SKM-1 treated with dmso at 0.1 percent for 144 hours (cell line): ENCODE data around the gene PIGM.

Experiments used
- DNase-seq: peaks from one replicate; lab custom pipeline; 2025; ENCODE audit not compliant: unreplicated experiment; lab: John Stamatoyannopoulos, UW

Gene PIGM

GRCh38 chr1:160031365-160032164 lies at the start of gene PIGM:
TSS of gene PIGM (minus strand) at chr1:160031990. CDS start at chr1:160031739, 251 bp downstream.
- peak; percentile 97 for DNase-seq

- no peak for DNase-seq
Measured at GRCh38 chr1:160081261-160081936, 49.6 kb upstream of the PIGM start, which contains the start of gene KCNJ9. TSS of gene KCNJ9 (plus strand) at chr1:160081538. CDS start at chr1:160084031, 2,493 bp downstream.

- no peak for DNase-seq
Measured at GRCh38 chr1:160080381-160081100, 48.8 kb upstream of the PIGM start.

- no peak for DNase-seq
Measured at GRCh38 chr1:160079448-160079847, 47.7 kb upstream of the PIGM start.

GRCh38 chr1:160078512-160079195 lies 46.9 kb upstream of the PIGM start:
- peak; percentile 79 for DNase-seq

- DNase-seq, result no peak
Measured at GRCh38 chr1:160077486-160077885, 45.7 kb upstream of the PIGM start.

- no peak for DNase-seq
Measured at GRCh38 chr1:160076295-160076694, 44.5 kb upstream of the PIGM start.

- no peak for DNase-seq
Measured at GRCh38 chr1:160075836-160076235, 44.0 kb upstream of the PIGM start.

- DNase-seq, result no peak
Measured at GRCh38 chr1:160074865-160075264, 43.1 kb upstream of the PIGM start.

- no peak for DNase-seq
Measured at GRCh38 chr1:160071289-160071688, 39.5 kb upstream of the PIGM start.

- DNase-seq, result no peak
Measured at GRCh38 chr1:160070243-160071163, 38.7 kb upstream of the PIGM start.

- no peak for DNase-seq
Measured at GRCh38 chr1:160069460-160070231, 37.9 kb upstream of the PIGM start, which contains the start of gene KCNJ10. TSS of gene KCNJ10 (minus strand) at chr1:160070160. CDS start at chr1:160042532, 27,628 bp downstream.

GRCh38 chr1:160068225-160068624 lies 36.4 kb upstream of the PIGM start:
- no peak for DNase-seq

GRCh38 chr1:160066829-160067745 lies 35.3 kb upstream of the PIGM start:
- DNase-seq, result no peak

GRCh38 chr1:160064746-160065145 lies 33.0 kb upstream of the PIGM start:
- DNase-seq, result no peak

- DNase-seq, result no peak
Measured at GRCh38 chr1:160064164-160064563, 32.4 kb upstream of the PIGM start.

- DNase-seq, result no peak
Measured at GRCh38 chr1:160063176-160063575, 31.4 kb upstream of the PIGM start.

- no peak for DNase-seq
Measured at GRCh38 chr1:160062230-160062532, 30.4 kb upstream of the PIGM start.
